Measurements from ENCODE around the gene ASPG. TPM values are rescaled to one million over a fixed set of nuclear protein-coding genes. Genes with fewer than 3 reads are reported as not detected.

The ASPG gene
- total RNA-seq, 1 experiment from 2014 or later, result 0.17 TPM

GRCh38 chr14:104143521-104144452, 58.3 kb downstream of the ASPG start:
- Histone ChIP-seq H3K36me3 (replicated peaks; ENCODE audit: control insufficient read depth, insufficient read depth, low read length) (no peaks in the 10 kb centered on the region; the same call in none of the 2 replicates), H3K4me3 (ENCODE audit: insufficient read depth, low read depth, low read length) (no peak overlapping the region), H3K27me3 (ENCODE audit: control insufficient read depth, insufficient read depth, low read length) (peaks cover 3% of the 10 kb centered on the region)
- DNase-seq, result peak; percentile 59

- Histone ChIP-seq H3K36me3 (replicated peaks; ENCODE audit: control insufficient read depth, insufficient read depth, low read length) (no peaks in the 10 kb centered on the region; the same call in none of the 2 replicates), H3K4me3 (ENCODE audit: insufficient read depth, low read depth, low read length) (no peak overlapping the region), H3K27me3 (ENCODE audit: control insufficient read depth, insufficient read depth, low read length) (no peaks in the 10 kb centered on the region)
- DNase-seq, result no peak
These were observed 58.9 kb downstream of the ASPG start for GRCh38 chr14:104144453-104144790.

GRCh38 chr14:104144911-104145825, 59.7 kb downstream of the ASPG start:
- Histone ChIP-seq H3K27me3 (ENCODE audit: control insufficient read depth, insufficient read depth, low read length) (no peaks in the 10 kb centered on the region), H3K36me3 (replicated peaks; ENCODE audit: control insufficient read depth, insufficient read depth, low read length) (no peaks in the 10 kb centered on the region; the same call in none of the 2 replicates), H3K4me3 (ENCODE audit: insufficient read depth, low read depth, low read length) (no peak overlapping the region)
- peak; percentile 65 for DNase-seq

GRCh38 chr14:104145826-104146601, 60.5 kb downstream of the ASPG start:
- Histone ChIP-seq H3K4me3 (ENCODE audit: insufficient read depth, low read depth, low read length) (no peak overlapping the region), H3K27me3 (ENCODE audit: control insufficient read depth, insufficient read depth, low read length) (no peaks in the 10 kb centered on the region), H3K36me3 (replicated peaks; ENCODE audit: control insufficient read depth, insufficient read depth, low read length) (no peaks in the 10 kb centered on the region; the same call in none of the 2 replicates)
- peak; percentile 66 for DNase-seq

GRCh38 chr14:104146651-104147345, 61.3 kb downstream of the ASPG start:
- H3K27me3 ChIP-seq (ENCODE audit: control insufficient read depth, insufficient read depth, low read length), result no peaks in the 10 kb centered on the region
- H3K4me3 ChIP-seq (ENCODE audit: insufficient read depth, low read depth, low read length), result no peak overlapping the region
- no peaks in the 10 kb centered on the region; the same call in none of the 2 replicates for H3K36me3 ChIP-seq (replicated peaks; ENCODE audit: control insufficient read depth, insufficient read depth, low read length)
- peak; percentile 66 for DNase-seq

GRCh38 chr14:104147346-104148125, 62.0 kb downstream of the ASPG start:
- peak; percentile 81 for DNase-seq
- Histone ChIP-seq H3K36me3 (replicated peaks; ENCODE audit: control insufficient read depth, insufficient read depth, low read length) (no peaks in the 10 kb centered on the region; the same call in none of the 2 replicates), H3K4me3 (ENCODE audit: insufficient read depth, low read depth, low read length) (no peak overlapping the region), H3K27me3 (ENCODE audit: control insufficient read depth, insufficient read depth, low read length) (no peaks in the 10 kb centered on the region)

- Histone ChIP-seq H3K27me3 (ENCODE audit: control insufficient read depth, insufficient read depth, low read length) (no peaks in the 10 kb centered on the region), H3K36me3 (replicated peaks; ENCODE audit: control insufficient read depth, insufficient read depth, low read length) (peaks cover 1% of the 10 kb centered on the region; the same call in 1 of the 2 replicates), H3K4me3 (ENCODE audit: insufficient read depth, low read depth, low read length) (no peak overlapping the region)
- peak; percentile 84 for DNase-seq
These were observed 63.2 kb downstream of the ASPG start for GRCh38 chr14:104148433-104149277.

GRCh38 chr14:104149278-104149595, 63.7 kb downstream of the ASPG start:
- DNase-seq, result peak; percentile 82
- no peaks in the 10 kb centered on the region for H3K27me3 ChIP-seq (ENCODE audit: control insufficient read depth, insufficient read depth, low read length)
- peaks cover 1% of the 10 kb centered on the region; the same call in 1 of the 2 replicates for H3K36me3 ChIP-seq (replicated peaks; ENCODE audit: control insufficient read depth, insufficient read depth, low read length)
- H3K4me3 ChIP-seq (ENCODE audit: insufficient read depth, low read depth, low read length), result no peak overlapping the region

- Histone ChIP-seq H3K4me3 (ENCODE audit: insufficient read depth, low read depth, low read length) (no peak overlapping the region), H3K36me3 (replicated peaks; ENCODE audit: control insufficient read depth, insufficient read depth, low read length) (peaks cover 1% of the 10 kb centered on the region; the same call in 1 of the 2 replicates), H3K27me3 (ENCODE audit: control insufficient read depth, insufficient read depth, low read length) (no peaks in the 10 kb centered on the region)
- peak; percentile 97 for DNase-seq
These were observed 64.2 kb downstream of the ASPG start for GRCh38 chr14:104149617-104150135.

- H3K27me3 ChIP-seq (ENCODE audit: control insufficient read depth, insufficient read depth, low read length), result no peaks in the 10 kb centered on the region
- peaks cover 1% of the 10 kb centered on the region; the same call in 1 of the 2 replicates for H3K36me3 ChIP-seq (replicated peaks; ENCODE audit: control insufficient read depth, insufficient read depth, low read length)
- no peak overlapping the region for H3K4me3 ChIP-seq (ENCODE audit: insufficient read depth, low read depth, low read length)
- no peak for DNase-seq
These were observed 64.9 kb downstream of the ASPG start for GRCh38 chr14:104150136-104151025.

GRCh38 chr14:104151026-104151381, 65.5 kb downstream of the ASPG start:
- no peak overlapping the region for H3K4me3 ChIP-seq (ENCODE audit: insufficient read depth, low read depth, low read length)
- H3K27me3 ChIP-seq (ENCODE audit: control insufficient read depth, insufficient read depth, low read length), result no peaks in the 10 kb centered on the region
- peaks cover 1% of the 10 kb centered on the region; the same call in 1 of the 2 replicates for H3K36me3 ChIP-seq (replicated peaks; ENCODE audit: control insufficient read depth, insufficient read depth, low read length)
- no peak for DNase-seq
